Suprapubic skin (tissue), 4 donors: Measurements from ENCODE around the gene SFSWAP. TPM values are rescaled to one million over a fixed set of nuclear protein-coding genes. Genes with fewer than 3 reads are reported as not detected.
"Not testable (repeated sequence)": the region's sequence is repeated elsewhere in the genome, so short reads cannot be mapped to it uniquely, and the experiment has no call there.

ENCODE experiments used
- DNase-seq, 2 donors: peaks; one replicate each; pipeline ENCODE4 v3.0.0-alpha.2; 2019; ENCODE audit warnings: low spot score in 2 of 2
- H3K27ac ChIP-seq: fragments of 200-600 bp; sonication (generic); one replicate; pipeline ENCODE4 v1.5.1; 2019
- H3K27me3 ChIP-seq: fragments of 200-600 bp; sonication (generic); one replicate; pipeline ENCODE4 v1.5.1; 2019
- H3K36me3 ChIP-seq: fragments of 200-600 bp; sonication (generic); one replicate; pipeline ENCODE4 v1.5.1; 2019
- H3K4me1 ChIP-seq: fragments of 200-600 bp; sonication (generic); one replicate; pipeline ENCODE4 v1.5.1; 2019
- H3K4me3 ChIP-seq: fragments of 200-600 bp; sonication (generic); one replicate; pipeline ENCODE4 v1.5.1; 2019; ENCODE audit warnings: mild to moderate bottlenecking
- H3K9me3 ChIP-seq: fragments of 200-600 bp; sonication (generic); one replicate; pipeline ENCODE4 v1.5.1; 2019
- EP300 ChIP-seq: sonication (generic); formaldehyde crosslinking; IDR thresholded peaks from one replicate; pipeline ENCODE4 v1.6.1; 2017; ENCODE audit warnings: antibody characterized with exemption
- POLR2A ChIP-seq, 2 donors: fragments of 450-650 bp; IDR thresholded peaks; one replicate each; pipeline ENCODE4 v1.6.1; 2017; ENCODE audit warnings: antibody characterized with exemption in 2 of 2, mild to moderate bottlenecking in 2 of 2, moderate library complexity in 2 of 2
- POLR2AphosphoS5 ChIP-seq, 3 donors: sonication (generic); formaldehyde crosslinking; IDR thresholded peaks; one replicate each; pipeline ENCODE4 v1.6.1; 2017; ENCODE audit warnings: antibody characterized with exemption in 3 of 3
- WGBS: methylation state at CpG from one replicate; pipeline ENCODE4 v1.1.5; 2018; 5-methylcytosine and 5-hydroxymethylcytosine counted together
- total RNA-seq, 4 donors: library from RNA; depleted of rRNA; stranded (reverse); fragments of >200 nt; gene quantifications; one replicate each; pipeline ENCODE4 v1.1.0, GENCODE V29; 2016
- TF ChIP-seq, protein P1 (sequence below), 2 donors: fragments of 200-600 bp in 1 of 2; fragments of 450-650 bp in 1 of 2; sonication (generic) in 1 of 2; IDR thresholded peaks; one replicate each; pipeline ENCODE4 v1.5.1; 2016 to 2019; ENCODE audit warnings: antibody characterized with exemption in 2 of 2, mild to moderate bottlenecking in 1 of 2, moderate library complexity in 1 of 2

Gene SFSWAP
- total RNA-seq, 4 donors from 2014 or later, result 41.3 to 107 (median 49.9) TPM

DNA sequence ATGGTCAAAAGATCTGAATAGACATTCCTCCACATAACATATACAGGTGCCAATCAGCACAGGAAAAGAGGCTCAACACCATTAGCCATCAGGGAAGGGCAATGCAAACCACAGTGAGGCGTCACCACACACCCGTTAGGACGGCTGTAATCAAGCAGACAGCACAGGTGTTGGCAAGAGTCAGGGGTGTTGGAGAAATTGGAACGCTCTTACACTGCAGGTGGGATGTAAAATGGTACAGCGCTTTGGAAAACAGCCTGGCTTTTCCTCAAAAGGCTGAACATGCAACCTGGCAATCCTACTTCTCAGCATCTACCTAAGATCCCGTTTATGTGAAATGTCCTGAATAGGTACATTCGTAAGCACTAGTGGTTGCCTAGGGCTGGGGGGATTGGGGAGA, 95.8 kb downstream of the SFSWAP start:
- Histone ChIP-seq H3K27ac (no peak overlapping the region), H3K4me1 (peaks cover 10% of the 10 kb centered on the region), H3K36me3 (peaks cover 11% of the 10 kb centered on the region), H3K9me3 (no peaks in the 10 kb centered on the region), H3K4me3 (no peak overlapping the region), H3K27me3 (no peaks in the 10 kb centered on the region)
- 64% methylated on average over 7 of the region's 7 CpGs for WGBS
- TF ChIP-seq, protein P1, sequence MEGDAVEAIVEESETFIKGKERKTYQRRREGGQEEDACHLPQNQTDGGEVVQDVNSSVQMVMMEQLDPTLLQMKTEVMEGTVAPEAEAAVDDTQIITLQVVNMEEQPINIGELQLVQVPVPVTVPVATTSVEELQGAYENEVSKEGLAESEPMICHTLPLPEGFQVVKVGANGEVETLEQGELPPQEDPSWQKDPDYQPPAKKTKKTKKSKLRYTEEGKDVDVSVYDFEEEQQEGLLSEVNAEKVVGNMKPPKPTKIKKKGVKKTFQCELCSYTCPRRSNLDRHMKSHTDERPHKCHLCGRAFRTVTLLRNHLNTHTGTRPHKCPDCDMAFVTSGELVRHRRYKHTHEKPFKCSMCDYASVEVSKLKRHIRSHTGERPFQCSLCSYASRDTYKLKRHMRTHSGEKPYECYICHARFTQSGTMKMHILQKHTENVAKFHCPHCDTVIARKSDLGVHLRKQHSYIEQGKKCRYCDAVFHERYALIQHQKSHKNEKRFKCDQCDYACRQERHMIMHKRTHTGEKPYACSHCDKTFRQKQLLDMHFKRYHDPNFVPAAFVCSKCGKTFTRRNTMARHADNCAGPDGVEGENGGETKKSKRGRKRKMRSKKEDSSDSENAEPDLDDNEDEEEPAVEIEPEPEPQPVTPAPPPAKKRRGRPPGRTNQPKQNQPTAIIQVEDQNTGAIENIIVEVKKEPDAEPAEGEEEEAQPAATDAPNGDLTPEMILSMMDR (IDR thresholded peaks at IDR 0.05), result no peak
- TF ChIP-seq EP300, result no peak
- no peak for DNase-seq

DNA sequence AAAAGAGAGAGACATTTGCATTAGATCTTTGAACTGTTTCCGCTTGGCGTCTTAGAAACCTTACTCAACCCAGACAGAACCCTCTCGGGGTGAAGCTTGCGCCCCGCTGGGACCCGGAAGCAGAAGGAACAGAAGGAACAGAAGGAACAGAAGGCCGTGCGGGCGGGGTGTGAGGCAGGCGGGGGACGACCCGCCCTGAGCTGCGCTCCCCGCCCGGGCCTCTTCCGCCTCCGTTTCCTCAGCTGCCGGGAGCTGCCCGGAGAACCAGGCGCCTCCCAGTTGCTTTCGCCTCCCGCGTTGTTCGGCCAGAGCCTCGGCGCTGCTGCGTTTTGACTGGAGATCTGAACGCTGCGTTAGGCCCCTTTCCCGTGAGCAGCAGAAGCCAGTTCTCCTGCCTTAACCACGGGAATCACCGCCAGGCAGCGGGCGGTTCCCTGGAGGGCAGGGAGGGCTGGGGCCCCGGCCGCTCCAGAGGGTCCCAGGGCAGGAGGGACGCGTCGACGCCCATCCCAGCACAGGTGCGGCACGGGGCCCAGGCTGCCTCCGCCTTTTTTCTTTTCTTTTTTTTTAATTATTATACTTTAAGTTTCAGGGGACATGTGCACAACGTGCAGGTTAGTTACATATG, 98.0 kb downstream of the SFSWAP start:
- 65% methylated on average over 44 of the region's 44 CpGs for WGBS
- Histone ChIP-seq H3K4me1 (peaks cover 6% of the 10 kb centered on the region), H3K36me3 (no peaks in the 10 kb centered on the region), H3K4me3 (no peak overlapping the region), H3K9me3 (no peaks in the 10 kb centered on the region), H3K27ac (no peak overlapping the region), H3K27me3 (no peaks in the 10 kb centered on the region)
- TF ChIP-seq POLR2A (IDR thresholded peaks at IDR 0.05) (no peak), POLR2AphosphoS5 (IDR thresholded peaks at IDR 0.05) (no peak), EP300 (no peak)
- TF ChIP-seq, protein P1 (IDR thresholded peaks at IDR 0.05), result no peak
- DNase-seq, result no peak

DNA sequence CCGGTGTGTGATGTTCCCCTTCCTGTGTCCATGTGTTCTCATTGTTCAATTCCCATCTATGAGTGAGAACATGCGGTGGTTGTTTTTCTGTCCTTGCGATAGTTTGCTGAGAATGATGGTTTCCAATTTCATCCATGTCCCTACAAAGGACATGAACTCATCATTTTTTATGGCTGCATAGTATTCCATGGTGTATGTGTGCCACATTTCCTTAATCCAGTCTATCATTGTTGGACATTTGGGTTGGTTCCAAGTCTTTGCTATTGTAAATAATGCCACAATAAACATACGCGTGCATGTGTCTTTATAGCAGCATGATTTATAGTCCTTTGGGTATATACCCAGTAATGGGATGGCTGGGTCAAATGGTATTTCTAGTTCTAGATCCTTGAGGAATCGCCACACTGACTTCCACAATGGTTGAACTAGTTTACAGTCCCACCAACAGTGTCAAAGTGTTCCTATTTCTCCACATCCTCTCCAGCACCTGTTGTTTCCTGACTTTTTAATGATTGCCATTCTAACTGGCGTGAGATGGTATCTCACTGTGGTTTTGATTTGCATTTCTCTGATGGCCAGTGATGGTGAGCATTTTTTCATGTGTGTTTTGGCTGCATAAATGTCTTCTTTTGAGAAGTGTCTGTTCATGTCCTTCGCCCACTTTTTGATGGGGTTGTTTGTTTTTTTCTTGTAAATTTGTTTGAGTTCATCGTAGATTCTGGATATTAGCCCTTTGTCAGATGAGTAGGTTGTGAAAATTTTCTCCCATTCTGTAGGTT, 98.8 kb downstream of the SFSWAP start:
- not testable (repeated sequence) for DNase-seq, H3K4me3 ChIP-seq, H3K27me3 ChIP-seq, H3K4me1 ChIP-seq, H3K36me3 ChIP-seq, H3K9me3 ChIP-seq, H3K27ac ChIP-seq
- 92% methylated on average over 8 of the region's 9 CpGs for WGBS

DNA sequence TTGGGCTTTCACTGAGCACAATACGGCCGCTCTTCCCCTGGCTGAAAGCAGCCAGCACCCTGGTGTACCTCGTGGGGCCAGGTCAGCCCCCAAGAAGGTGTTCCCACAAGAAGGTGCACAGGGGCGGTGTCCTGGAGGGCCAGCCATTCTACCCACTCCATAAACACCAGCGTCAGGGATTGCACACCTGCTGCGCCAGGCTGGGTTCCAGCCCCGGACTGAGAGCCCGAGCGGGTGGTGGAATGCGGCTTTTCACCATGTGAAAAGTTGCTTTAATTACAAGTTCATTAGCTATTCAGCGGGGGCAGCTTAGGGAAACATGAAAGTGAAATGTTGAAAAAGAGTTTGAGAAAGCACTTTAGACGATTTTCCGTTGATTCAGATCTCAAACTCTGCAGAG, 99.8 kb downstream of the SFSWAP start:
- Histone ChIP-seq H3K27ac (no peak overlapping the region), H3K4me1 (no peaks in the 10 kb centered on the region), H3K27me3 (no peaks in the 10 kb centered on the region), H3K4me3 (no peak overlapping the region), H3K9me3 (no peaks in the 10 kb centered on the region), H3K36me3 (no peaks in the 10 kb centered on the region)
- WGBS, result 70% methylated on average over 13 of the region's 13 CpGs
- DNase-seq, result no peak
- TF ChIP-seq POLR2A (IDR thresholded peaks at IDR 0.05) (no peak), EP300 (no peak), POLR2AphosphoS5 (IDR thresholded peaks at IDR 0.05) (no peak)
- TF ChIP-seq, protein P1 (IDR thresholded peaks at IDR 0.05), result no peak

DNA sequence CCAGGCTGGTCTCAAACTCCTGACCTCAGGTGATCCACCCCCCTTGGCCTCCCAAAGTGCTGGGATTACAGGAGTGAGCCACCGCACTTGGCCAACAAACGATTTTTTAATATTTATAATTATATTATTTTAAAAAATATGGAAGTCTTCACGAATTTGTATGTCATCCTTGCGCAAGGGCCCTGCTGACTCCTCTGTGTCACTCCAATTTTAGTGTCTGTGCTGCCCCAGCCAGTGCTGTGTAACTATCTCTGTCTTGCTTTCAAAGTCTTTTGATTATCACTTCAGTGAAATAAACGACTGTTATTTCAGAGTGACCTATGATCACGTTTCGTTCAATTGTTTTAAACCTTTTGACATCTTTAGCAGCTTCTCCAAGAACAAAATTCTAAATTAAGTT, 104.2 kb downstream of the SFSWAP start:
- Histone ChIP-seq H3K27ac (no peak overlapping the region), H3K36me3 (no peaks in the 10 kb centered on the region), H3K4me1 (peaks cover 2% of the 10 kb centered on the region), H3K4me3 (no peak overlapping the region), H3K27me3 (no peaks in the 10 kb centered on the region), H3K9me3 (no peaks in the 10 kb centered on the region)
- WGBS, result 83% methylated on average over 7 of the region's 7 CpGs
- no peak for TF ChIP-seq POLR2A (IDR thresholded peaks at IDR 0.05)
- TF ChIP-seq, protein P1 (IDR thresholded peaks at IDR 0.05), result no peak
- TF ChIP-seq POLR2AphosphoS5 (IDR thresholded peaks at IDR 0.05), result no peak
- no peak for TF ChIP-seq EP300
- no peak for DNase-seq
